ENCODE measurements around the gene SPG7.
"Not testable (repeated sequence)": the region's sequence is repeated elsewhere in the genome, so short reads cannot be mapped to it uniquely, and the experiment has no call there.

Gene SPG7

GRCh38 chr16:89565506-89566372 is 57.5 kb downstream of the SPG7 start:
- peak; percentile 42 for DNase-seq

GRCh38 chr16:89567656-89568594 is 59.7 kb downstream of the SPG7 start:
- no peak for DNase-seq

- no peak for DNase-seq
Observed at GRCh38 chr16:89569506-89570341, 61.5 kb downstream of the SPG7 start.

GRCh38 chr16:89570342-89570923 is 62.2 kb downstream of the SPG7 start:
- no peak for DNase-seq

GRCh38 chr16:89570983-89571598 is 62.9 kb downstream of the SPG7 start:
- DNase-seq = not testable (repeated sequence)

GRCh38 chr16:89571636-89572035 is 63.4 kb downstream of the SPG7 start:
- no peak for DNase-seq

GRCh38 chr16:89572073-89572484 is 63.9 kb downstream of the SPG7 start:
- no peak for DNase-seq

- no peak for DNase-seq
Observed at GRCh38 chr16:89572485-89573205, 64.4 kb downstream of the SPG7 start.

GRCh38 chr16:89573826-89574680 is 65.8 kb downstream of the SPG7 start:
- no peak for DNase-seq

GRCh38 chr16:89574681-89575246 is 66.6 kb downstream of the SPG7 start:
- peak; percentile 44 for DNase-seq

DNA sequence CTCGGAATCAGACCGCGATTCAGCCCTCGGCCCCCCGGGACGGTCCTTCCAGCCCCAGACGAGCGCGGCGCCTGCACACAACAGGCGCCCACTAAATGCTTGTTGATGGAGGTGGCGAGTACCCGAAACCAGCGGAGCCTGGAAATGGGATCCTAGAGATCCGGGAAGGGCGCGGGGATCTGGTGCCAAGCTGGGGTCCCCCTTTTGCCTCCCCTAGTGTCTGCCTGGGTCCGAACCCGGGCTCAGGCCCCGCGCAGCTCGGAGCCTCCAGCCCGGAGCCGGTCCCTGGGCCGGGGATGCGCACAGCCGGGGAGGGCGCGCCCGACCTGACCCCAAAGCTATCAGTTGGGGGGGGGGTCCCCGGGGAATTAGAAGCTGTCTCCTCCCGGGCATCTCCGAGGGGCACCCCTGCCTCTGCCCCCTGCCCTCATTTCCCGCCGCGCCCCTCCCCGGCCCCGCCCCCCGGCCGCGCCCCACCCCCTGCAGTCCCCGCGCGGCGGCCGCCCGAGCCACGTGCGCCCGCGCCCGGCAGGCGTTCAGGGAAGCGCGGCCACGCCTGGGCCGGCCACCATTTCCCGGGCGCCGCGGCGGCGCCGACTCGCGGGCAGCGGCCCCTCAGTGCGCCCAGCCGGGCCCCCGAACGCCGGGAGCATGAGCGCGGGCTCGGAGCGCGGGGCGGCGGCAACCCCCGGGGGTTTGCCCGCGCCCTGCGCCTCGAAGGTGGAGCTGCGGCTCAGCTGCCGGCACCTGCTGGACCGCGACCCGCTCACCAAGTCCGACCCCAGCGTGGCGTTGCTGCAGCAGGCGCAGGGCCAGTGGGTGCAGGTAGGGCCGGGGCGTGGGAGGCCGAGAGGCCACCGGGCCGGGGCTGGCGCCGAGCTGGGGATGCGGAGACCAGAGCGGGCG is 67.3 kb downstream of the SPG7 start, which contains the start of gene CPNE7:
TSS of gene CPNE7 (plus strand) at position 512 of the 906 bp plus-strand sequence. CDS start at position 652, 140 bp downstream.
- no peak for DNase-seq

DNA sequence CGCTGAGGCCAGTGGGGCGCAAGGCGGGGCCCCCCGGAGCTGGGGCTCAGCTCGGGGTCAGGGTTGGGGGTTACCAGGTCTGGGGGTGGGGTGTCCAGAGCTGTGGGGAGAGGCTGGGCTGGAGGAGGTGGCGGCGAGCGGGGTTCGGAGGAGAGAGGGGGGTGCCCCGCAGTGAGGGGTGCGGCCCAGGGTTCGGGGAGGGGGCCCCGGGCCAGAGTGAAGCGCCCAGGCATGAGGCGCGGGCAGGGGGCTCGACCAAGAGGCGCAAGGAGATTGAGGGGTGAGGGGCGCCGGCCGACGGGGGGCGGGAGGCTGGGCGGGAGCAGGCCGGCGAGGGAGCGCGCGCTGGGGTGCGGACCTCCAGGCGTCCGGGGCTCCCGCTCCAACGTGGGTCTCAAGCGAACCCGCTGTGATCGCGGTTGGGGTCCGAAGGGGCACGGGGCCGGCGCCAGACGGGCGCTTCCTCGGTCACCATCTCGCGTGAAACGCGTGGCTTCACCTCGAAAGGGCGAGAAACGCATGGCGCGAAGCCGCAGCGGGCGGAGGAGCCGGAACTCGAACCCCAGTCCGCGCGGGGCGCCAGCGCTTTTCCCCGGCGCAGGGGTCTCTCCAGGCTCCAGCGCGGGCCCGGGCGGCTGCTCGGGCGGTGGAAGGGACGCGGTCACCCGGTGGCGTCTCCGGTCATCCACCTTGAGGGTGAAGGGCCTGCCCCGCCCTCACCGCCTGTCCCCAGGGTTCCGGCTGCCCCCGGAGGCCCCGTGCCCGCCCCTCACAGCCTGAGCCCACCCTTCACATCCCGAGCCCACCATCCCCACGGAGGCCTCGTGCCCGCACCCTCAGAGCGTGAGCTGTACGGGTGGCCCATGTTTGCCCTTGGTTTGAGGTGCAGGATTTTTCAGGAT is 68.2 kb downstream of the SPG7 start:
- DNase-seq = no peak

DNA sequence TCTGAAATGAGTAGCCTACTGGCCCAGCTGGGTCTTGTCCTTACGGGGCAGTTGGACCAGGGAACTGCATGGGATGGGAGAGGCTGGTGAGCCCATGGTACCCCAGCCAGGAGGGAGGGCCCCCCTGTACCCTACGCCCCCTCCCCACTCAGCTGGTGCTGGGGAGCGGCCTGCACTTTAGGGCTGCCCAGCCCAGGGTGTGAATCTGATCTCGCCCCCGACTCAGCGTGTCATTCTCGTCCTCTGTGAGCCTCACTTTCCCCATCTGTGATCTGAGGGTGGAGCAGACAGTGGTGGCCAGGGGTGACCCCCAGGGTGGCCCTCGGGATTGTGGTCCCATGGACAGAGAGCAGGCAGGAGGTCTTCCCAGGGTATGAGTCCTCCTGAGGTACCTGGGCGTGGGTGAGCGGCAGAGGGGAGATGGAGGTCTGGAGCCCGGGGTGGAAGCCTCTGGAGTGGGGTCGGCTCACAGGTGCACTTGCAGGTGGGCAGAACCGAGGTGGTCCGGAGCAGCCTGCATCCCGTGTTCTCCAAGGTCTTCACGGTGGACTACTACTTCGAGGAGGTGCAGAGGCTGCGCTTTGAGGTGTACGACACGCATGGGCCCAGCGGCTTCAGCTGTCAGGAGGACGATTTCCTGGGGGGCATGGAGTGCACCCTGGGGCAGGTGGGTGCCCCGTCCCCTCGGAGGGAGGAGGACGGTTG is 69.0 kb downstream of the SPG7 start:
- DNase-seq = no peak

- no peak for DNase-seq
Observed at GRCh38 chr16:89579351-89579750, 71.1 kb downstream of the SPG7 start.

GRCh38 chr16:89581045-89581695 is 73.0 kb downstream of the SPG7 start:
- DNase-seq = no peak
